ELR (cell line): ENCODE measurements around the gene AP2M1.

ENCODE experiments used
- DNase-seq: peaks from one replicate; pipeline ENCODE4 v3.0.0-alpha.2; 2015; ENCODE audit warnings: low read depth

Gene AP2M1

DNA sequence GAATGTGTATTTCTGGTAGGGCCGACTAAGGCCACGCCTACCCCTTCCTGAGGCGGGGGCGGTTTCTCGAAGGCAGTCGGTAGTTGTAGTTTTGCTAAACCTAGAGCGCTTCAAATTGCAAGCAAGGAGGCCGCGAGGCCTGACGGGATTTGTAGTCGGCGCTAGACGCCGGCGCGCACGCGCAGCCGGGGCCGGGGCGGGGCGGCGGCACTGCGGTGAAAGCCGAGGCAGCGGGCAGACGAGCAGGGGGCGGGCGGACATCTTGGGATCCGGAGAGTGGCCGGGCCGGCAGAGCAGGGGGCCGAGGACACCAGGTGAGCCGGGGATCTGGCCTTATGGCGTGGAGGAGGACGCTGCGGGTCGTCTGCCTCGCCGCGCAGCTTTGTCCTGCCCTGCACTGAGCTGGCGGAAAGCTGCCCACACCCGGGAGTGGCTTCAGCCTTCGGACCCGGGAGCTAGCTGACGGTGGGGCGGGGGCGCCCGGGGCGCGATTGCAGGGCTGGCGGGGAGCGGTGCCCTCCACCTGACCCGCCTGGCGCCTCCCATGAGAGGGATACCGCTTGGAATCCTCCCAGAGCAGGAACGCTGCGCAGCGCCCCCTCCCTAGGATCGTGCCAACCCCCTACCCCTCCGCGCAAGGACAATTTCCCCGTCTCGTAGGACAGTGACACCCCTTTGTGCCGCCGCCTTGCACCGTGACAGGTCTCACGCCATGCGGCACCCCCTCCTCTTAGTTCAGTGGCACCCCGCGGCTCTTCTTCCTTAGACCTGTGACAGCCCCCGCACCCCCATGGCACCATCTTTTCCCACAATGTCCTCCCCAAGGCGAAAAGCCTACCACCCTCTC is at the start of gene AP2M1:
Gene AP2M1 (plus strand): TSS at position 210 of the 847 bp plus-strand sequence. CDS start 2,139 bp downstream, outside the sequence.
- peak; percentile 100 for DNase-seq

DNA sequence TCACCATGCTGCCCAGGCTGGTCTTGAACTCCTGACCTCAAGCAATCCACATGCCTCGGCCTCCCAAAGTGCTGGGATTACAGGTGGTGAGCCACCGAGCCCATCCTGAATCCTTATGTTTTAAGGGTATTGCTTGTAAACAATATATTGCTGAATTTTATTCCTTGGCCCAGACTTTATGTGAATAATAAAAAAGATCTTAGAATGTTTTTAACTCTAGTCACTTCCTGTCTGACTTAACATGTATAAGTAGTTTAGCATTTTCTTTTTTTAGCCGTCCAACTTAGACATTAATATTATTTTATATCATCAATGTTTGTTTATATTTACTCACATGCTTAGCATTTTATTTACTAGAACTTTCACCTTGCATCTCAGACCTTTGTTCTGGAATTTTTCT is 48.6 kb upstream of the AP2M1 start:
- peak; percentile 52 for DNase-seq

DNA sequence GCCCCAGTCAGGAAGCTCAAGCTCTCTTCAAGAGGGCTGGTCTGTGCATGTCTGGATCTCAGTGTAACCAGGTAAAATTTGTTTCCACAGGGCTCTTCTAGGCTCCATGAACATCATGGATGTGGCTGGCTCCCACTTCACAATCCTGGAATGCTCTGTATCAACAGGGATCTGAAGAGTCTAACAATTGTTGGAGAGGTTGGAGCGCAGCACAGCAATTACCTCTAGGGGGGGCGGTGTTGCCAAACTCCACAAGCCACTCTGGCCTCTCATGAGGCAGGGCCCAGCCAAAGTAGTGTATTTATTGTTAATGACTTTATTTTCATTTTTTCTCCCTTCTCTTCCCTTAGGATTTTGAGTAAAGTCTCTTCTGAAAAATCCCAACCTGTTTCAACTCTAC is 45.6 kb upstream of the AP2M1 start:
- peak; percentile 64 for DNase-seq

DNA sequence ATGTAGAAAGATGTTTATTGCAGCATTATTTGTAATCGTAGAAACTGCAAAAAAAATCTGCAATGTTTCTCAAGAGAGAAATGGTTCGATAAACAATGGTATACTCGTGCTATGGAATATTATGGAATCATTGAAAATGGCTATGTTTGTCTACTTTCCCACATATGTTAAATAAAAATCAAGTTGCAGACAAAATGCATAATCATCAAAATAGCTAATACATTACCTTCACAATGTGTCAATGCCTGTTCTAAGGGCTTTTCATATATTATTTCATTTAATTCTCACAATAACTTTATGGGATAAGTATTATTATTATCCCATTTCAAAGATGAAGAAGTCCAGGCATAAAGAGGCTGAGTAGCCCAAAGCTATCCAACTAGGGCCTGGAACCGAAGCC is 41.7 kb upstream of the AP2M1 start:
- no peak for DNase-seq

DNA sequence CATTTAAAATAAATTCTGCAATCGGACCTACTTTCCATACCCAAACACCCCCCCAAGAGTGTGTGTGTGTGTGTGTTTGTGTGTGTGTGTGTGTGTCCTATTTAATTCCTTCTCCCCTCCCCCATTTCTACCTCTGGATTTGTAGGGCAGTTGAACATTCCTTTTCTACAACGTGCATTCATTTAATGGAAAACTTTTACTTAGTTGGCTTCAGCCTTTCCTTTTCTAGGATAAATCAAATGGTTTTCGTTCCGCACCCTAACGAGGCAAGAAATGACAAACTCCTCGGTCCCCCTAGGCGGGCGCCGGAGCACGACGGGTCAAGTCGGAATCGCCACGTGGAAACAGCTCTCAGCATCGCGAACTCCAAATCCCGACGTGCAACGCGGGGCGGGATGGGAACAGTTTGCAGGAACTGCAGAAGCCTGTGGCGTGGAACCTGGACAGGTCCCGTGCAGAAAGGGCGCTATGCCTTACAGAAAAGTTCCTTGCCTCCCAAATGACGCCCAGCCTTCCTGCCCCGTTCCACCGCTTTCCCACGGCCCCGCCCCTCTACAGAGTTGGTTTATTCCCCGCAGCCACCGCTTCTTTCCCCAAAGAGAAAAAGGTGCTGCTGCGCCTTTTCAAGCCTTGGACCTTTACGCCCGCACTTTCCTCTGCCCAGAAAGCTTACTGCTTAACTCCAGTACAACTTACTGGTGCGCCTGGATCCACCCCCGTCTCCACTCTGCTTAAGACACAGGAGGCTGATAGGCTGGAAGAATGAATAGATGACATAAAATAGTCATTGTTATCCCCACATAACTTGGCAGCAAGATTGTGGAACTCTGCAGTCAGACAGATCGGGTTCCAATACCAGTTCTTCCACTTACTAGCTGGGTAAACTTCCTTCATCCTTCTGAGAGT is 40.6 kb upstream of the AP2M1 start:
- peak; percentile 90 for DNase-seq

- DNase-seq: no peak
Measured at GRCh38 chr3:184134746-184135148, 39.9 kb upstream of the AP2M1 start.

DNA sequence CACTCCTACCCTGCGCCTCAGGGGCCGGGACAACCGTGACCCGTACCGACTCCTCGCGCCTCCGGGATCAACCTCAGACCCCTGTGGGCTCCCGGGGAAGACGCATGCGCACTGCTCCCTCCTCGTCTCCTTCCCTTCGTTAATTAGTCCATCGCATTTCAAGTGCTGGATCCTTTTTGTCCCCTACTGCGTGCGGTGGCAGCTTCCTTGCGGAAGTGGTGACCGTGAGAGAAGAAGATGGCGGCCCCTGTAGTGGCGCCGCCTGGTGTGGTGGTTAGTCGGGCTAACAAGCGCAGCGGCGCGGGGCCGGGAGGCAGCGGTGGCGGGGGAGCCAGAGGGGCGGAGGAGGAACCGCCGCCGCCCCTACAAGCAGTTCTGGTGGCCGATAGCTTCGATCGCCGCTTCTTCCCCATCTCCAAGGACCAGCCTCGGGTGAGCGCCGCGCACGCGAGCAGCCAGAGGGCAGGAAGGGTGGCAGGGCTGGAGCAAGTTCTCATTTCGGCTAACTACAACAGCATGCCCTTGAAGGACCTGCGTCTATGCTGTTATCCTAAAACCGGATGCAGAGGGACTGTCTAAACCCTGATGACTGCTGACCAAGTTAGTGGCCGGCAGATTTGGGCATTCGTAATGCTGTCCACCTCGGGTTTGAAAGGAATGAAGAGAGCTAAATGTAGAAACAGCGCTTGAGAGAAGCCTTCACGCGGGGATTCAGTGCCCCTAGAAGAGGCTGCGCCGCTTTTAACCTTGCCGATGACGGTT is 39.3 kb upstream of the AP2M1 start, which contains the start of gene EIF2B5:
Gene EIF2B5 (plus strand): TSS at position 210 of the 762 bp plus-strand sequence. CDS start 28 bp downstream, at position 238.
- DNase-seq: peak; percentile 93

GRCh38 chr3:184135911-184136260 is 38.8 kb upstream of the AP2M1 start:
- DNase-seq: no peak

DNA sequence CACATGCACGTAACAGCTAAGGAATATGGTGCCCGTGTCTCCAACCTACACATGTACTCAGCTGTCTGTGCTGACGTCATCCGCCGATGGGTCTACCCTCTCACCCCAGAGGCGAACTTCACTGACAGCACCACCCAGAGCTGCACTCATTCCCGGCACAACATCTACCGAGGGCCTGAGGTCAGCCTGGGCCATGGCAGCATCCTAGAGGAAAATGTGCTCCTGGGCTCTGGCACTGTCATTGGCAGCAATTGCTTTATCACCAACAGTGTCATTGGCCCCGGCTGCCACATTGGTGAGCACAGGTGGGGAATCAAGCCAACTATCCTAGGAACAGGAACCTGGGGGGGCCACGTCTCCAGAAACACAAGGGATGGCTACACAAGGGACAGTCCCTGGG is 34.2 kb upstream of the AP2M1 start:
- DNase-seq: no peak

GRCh38 chr3:184142199-184142598 is 32.5 kb upstream of the AP2M1 start:
- no peak for DNase-seq

DNA sequence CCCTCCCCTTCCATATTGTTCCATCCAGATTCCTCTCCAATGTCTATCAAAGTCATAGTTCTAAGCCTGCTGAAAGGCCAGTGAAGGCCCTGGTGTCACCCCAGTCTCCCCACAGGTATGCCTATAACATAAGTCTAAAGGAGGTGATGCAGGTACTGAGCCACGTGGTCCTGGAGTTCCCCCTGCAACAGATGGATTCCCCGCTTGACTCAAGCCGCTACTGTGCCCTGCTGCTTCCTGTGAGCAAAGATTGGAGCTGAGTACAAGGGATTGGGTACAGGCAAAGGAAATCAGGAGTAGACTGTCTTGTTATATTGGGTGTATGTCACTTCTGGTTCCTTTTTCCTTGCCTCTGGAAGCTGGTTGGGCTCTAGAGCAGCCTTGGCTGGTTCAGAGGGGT is 31.3 kb upstream of the AP2M1 start:
- no peak for DNase-seq

- DNase-seq: no peak
Measured at GRCh38 chr3:184144505-184144904, 30.1 kb upstream of the AP2M1 start.

DNA sequence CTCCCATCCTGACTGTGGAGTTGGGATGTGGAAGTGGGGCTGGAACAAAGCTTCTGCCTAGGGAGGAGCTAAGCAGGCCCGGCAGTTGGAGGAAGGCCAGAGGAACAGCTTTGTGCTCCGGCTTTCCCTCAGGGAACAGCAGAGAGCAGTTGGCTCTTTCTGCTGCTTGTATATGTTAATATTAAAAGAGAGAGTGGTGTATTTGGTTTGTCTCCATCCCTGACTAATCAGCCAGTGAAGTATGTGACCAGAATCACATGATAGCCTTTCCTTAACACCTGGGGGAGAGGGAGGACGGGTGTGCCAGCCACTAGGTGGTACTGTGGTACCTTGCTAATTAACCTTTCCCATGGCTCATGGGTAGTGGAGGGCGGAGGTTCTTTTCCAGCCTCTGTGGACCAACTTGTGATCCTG is 29.5 kb upstream of the AP2M1 start:
- DNase-seq: peak; percentile 70

GRCh38 chr3:184145751-184146270 is 28.8 kb upstream of the AP2M1 start:
- DNase-seq: no peak

GRCh38 chr3:184148076-184148475 is 26.6 kb upstream of the AP2M1 start:
- DNase-seq: no peak

DNA sequence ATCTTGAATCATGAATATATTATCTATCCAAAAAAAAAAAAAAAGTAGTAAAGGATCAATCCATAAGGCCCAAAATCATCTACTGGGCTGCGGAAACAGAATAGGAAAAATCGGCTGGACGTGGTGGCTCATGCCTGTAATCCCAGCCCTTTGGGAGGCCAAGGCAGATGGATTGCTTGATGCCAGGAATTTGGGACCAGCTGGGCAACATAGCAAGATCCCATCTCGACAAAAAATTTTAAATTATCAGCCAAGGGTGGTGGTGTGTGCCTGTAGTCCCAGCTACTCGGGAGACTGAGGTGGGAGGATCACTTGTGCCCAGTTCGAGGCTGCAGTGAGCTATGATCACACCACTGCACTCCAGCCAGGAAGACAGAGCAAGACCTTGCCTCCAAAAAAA is 25.5 kb upstream of the AP2M1 start:
- no peak for DNase-seq

GRCh38 chr3:184149770-184150169 is 24.9 kb upstream of the AP2M1 start:
- DNase-seq: peak; percentile 43

GRCh38 chr3:184154885-184155643 is 19.6 kb upstream of the AP2M1 start, which contains the start of gene DVL3:
DVL3 (plus strand) TSS chr3:184155377; CDS start chr3:184155636, 259 bp downstream.
- peak; percentile 64 for DNase-seq

GRCh38 chr3:184155644-184156521 is 18.8 kb upstream of the AP2M1 start:
- DNase-seq: peak; percentile 66

- peak; percentile 55 for DNase-seq
Measured at GRCh38 chr3:184156522-184156955, 18.1 kb upstream of the AP2M1 start.
